GM21737 (cell line): Measurements from ENCODE around the gene ZNRD2.
"Not testable (repeated sequence)": the region's sequence is repeated elsewhere in the genome, so short reads cannot be mapped to it uniquely, and the experiment has no call there.

Experiments
- ATAC-seq: cut with Tn5 transposase; IDR thresholded peaks from one replicate; pipeline ENCODE4 v1.9.1; 2021; ENCODE audit warnings: mild to moderate bottlenecking, moderate library complexity; ENCODE audit not compliant: unreplicated experiment

Gene ZNRD2

GRCh38 chr11:65554842-65555430 is 15.3 kb upstream of the ZNRD2 start:
- no peak for ATAC-seq

- no peak for ATAC-seq
Observed at GRCh38 chr11:65555693-65556231, 14.5 kb upstream of the ZNRD2 start.

GRCh38 chr11:65556470-65557279 is 13.6 kb upstream of the ZNRD2 start:
- ATAC-seq = no peak

DNA sequence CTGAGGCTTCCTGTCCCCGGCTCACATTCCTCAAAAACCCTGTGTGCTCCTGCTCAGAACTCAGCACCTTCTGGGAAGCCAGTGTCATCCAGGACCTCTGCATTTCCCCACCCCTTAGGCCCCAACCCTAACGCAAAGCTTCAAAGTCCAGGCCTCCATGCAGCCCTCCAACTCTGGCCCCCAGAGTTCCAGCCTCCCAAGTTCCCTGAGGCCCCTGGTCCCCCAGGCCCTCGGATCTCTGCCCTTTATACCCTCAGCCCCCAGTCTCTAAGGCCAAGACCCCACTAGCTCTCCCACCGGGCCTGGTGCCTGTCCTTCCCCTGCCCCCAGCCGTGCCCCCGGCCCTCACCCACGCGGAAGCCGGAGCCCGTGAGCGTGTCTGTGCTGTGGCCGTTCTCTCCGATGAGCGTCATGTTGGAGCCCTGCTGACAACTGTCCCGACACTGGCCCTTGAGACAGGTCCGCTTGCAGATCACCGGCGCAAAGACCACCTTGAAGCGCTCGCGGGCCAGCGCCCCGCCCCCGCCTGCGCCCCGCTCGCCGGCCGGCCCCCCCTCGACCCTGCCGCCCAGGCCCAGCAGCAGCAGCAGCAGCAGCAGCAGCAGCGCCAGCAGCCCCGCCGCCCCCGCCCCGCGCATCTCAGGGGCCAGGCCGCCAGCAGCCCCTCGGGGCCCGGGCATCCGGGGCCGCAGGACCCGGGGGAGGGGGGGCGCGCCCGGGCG is 12.8 kb upstream of the ZNRD2 start:
- ATAC-seq = no peak

DNA sequence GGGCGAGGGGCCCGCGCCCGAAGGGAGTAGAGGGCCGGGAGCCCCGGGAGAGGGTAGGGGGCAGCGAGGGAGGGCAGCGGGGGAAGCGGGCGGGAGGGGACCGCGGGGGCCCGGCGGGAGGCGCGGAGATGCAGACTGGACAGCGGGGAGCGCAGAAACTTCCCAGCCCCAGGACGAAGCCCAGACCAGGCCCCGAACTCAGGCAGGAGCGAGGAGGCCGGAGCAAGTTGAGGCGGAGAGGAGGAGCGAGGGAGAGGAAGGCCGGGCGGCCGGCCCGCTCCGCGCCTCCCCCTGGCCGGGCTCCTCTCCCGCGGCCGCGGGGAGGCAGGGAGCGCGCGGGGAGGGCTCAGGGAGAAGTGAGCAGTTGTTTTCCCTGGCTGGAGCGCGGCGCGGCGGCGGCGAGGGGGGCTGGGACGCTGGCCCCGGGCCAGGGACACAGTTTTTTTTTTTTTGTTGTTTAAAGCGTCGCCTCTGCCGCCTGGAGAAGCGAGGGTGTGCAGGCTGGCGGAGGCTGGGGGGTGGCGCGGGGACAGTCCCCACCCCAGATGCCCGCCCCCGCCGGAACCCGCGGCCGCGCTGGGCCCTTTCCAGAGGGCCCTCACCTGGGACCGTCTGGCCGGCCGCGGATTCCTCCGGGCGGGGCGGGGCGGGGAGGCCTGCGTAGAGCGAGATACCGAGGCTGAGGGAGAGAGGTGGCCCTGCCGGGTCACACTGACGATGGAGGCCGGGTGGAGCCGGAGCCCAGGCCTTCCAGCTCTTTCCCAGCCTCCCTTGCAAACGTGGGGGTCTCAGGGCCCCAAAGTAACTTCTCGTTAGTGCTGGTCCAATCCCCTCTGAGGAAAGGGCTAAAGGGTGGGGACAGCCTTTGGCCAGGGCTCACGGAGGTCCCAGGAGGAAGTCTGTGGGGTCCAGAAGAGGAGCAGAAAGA is 12.0 kb upstream of the ZNRD2 start, which contains the start of gene LTBP3:
Gene LTBP3, minus strand, starts transcription at position 358 of the 928 bp plus-strand sequence. CDS start 400 bp downstream, outside the sequence.
- ATAC-seq = no peak

DNA sequence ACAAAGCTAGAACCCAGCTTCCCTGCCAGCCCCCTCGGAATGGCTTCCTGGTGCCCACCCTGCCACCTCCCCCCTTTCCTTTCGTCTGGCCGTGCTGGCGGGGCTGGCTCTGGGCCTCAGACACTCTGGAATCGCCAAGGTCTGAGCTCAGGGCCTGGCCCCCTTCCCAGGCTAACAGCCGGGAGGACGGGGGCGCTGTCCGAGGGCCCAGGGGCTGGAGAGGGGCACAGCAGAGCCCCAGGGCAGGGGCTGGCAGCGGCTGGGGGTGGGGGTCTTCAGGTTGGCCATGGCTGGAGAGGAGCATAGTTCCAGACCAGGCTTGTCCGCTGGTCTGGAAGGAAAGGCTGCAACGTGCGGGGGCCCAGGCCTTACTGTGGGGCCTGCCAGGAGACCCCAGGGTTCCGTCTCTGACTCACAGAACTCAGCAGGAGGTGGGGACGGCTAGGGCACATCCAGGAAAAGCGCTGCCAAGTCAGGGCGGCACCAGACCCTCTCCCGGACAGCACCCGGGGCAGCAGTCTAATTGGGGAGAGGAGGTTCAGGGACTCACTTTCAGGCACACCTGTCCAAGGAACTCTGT is 11.3 kb upstream of the ZNRD2 start:
- ATAC-seq = no peak

- no peak for ATAC-seq
Observed at GRCh38 chr11:65559535-65559934, 10.7 kb upstream of the ZNRD2 start.

- no peak for ATAC-seq
Observed at GRCh38 chr11:65559951-65560537, 10.2 kb upstream of the ZNRD2 start.

DNA sequence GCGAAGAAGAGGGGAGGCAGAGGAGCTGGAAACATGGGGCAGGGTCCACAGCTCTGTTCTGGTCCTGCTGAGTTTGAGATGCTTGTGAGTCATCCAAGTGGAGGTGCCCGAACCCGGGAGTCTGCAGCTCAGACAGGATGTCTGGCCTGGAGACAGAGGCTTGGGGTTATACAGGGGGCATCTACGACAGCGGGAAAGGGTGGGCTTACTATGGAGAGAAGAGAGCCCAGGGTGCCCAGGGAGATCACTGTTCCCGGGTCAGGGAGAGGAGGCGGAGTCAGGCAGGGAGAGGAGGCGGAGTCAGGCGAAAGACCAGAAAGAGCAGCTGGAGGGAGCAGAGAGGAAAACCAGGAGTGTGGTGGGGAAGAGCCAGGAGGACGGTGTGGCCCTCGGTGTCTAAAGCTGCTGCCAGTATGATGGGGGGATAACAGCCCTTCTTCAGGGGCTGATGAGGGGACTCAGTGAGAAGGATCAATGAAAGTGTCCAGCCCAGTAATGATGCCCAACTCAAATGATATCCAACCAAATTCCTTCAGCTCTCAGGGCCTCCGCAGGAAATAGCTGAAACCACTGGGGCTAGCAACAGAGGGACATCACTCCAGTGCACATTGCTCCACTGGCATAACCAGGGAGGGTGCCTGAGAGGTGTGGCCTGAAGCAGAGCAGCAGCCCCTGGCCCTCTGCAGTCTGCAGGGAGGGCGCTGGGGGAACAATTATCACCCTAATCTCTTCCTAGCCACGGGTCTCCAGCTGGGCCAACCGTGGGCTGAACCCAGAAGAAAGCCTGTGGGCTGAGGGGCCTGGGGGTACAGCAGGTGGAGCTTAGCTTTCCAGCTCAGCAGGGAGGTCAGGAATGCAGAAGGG is 9.5 kb upstream of the ZNRD2 start:
- no peak for ATAC-seq

- ATAC-seq = no peak
Observed at GRCh38 chr11:65562020-65562419, 8.3 kb upstream of the ZNRD2 start.

DNA sequence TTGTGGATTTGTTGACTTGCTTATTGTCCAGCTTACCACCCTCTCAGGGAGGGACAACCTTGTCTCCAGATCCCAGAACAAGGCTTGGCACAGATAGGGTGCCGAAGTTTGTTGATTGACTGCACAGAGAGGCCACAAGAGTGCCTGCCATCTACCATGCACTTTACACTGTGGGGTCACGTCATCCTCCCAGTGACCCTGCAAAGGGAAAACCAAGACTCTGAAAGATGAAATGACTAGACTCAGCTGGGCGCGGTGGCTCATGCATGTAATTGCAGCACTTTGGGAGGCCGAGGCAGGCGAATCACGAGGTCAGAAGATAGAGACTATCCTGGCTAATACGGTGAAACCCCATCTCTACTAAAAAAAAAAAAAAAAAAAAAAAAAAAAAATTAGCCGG is 7.5 kb upstream of the ZNRD2 start:
- ATAC-seq = no peak

GRCh38 chr11:65563601-65564000 is 6.7 kb upstream of the ZNRD2 start:
- ATAC-seq = no peak

GRCh38 chr11:65564879-65565559 is 5.3 kb upstream of the ZNRD2 start:
- not testable (repeated sequence) for ATAC-seq

DNA sequence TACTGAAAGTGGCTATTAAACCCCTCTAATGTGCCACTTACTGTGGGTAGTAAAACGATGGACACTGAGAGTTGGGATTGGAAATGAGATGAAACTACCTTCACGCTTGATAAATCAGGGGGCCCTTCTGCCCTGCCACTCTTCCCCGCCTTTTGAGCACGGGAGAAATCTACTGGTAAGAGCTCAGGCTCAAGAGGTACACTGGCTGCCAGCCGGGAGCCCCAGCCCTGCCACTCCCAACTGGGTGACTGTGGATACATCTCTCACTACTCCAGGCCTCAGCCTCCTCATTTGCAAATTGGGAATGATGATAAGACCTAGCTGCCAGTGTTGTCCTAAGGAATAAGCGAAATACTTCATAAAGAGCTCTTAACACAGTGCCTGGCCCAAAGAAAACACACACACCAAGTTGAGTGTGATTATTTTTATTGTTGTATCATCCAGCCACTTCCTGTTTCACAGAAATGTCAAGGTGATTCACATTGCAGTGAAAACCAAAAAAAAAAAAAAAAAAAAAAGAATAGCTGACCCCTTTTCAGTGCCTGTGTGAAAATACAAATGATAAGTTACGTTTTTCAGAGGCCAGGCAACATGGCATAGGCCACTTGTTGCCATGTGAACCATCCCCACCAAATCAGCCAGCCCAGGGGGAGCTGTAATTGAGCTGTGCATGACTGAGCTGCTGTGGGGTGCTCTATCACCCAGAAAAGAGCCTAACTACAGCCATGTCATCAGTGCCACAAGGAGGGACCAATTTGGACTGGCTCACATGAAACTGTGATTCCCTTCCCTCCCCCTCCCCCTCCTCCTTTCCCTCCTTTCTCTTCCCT is 4.4 kb upstream of the ZNRD2 start:
- ATAC-seq = no peak

DNA sequence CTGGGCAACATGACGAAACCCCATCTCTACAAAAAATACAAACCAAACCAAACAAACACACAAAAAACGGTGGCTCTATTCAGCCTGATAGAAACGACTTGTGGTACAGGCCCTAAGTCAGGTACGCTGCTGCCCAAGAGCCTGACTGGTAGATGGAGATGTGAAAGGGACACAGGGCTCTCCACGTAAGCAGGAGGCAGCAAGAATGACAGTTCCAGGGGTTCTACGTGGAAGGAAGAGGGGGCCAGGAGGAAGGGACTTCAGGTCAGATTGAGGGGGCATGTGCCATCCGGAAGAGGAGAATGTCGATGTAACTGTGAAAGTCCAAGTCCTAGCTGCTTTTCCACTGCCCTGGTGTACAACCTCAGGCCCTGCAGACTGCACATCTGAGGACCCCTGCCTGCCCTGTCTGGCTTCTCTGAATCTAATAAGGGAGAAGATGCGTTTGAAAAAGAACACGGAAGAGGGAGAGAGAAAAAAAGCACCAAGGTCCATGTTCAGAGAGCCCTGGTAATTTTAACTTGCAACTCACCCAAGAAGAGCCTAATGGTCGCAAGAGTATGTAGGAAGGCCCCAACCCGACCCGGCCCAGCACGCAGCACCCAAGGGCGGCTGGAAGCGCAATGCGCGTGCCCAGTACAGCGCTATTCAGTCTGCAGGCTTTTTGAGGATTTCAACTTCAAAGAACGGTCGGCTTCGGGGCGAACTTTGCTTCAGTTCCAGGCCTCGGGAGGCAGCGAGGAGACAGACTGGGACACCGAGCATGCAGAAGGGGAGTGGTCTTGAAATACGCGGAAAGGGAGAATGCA is 909 bp upstream of the ZNRD2 start:
- peak; percentile 2 for ATAC-seq

- no peak for ATAC-seq
Observed at GRCh38 chr11:65571420-65571819, 1.1 kb downstream of the ZNRD2 start.

DNA sequence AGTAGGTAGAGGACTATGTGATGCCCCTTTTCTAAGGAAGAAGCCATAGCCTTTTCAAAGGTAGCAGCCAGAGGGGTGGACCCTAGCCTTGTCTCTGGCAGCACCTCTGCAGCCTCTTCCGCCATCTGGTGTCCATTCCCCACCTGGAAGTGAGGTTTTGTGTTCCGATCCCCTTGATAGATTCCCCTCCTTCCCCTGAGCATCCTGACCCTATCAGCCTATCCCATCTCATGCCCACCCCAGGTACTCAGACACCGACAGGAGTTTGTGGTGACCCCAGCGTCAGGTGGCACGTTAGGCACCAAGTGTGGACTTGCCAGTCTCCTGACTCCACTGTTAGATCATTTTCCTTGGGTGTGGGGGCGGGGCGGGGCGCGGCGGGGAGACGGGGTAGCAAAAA is 1.7 kb downstream of the ZNRD2 start:
- no peak for ATAC-seq
